Neural progenitor cell (in vitro differentiated cells): ENCODE data around the gene OGN.

Experiments used
- EZH2 ChIP-seq: fragments of 200-600 bp; sonication (generic); IDR thresholded peaks from 2 replicates; pipeline ENCODE4 v1.6.1; 2017; ENCODE audit warnings: antibody characterized with exemption, mild to moderate bottlenecking, moderate library complexity
- EZH2phosphoT487 ChIP-seq: fragments of 200-600 bp; sonication (generic); IDR thresholded peaks from 2 replicates; pipeline ENCODE4 v1.6.1; 2017; ENCODE audit warnings: antibody characterized with exemption
- TF ChIP-seq, protein P1 (sequence below): fragments of 200-600 bp; sonication (generic); IDR thresholded peaks from 2 replicates; pipeline ENCODE4 v1.5.1; 2017; ENCODE audit warnings: antibody characterized with exemption, mild to moderate bottlenecking

DNA sequence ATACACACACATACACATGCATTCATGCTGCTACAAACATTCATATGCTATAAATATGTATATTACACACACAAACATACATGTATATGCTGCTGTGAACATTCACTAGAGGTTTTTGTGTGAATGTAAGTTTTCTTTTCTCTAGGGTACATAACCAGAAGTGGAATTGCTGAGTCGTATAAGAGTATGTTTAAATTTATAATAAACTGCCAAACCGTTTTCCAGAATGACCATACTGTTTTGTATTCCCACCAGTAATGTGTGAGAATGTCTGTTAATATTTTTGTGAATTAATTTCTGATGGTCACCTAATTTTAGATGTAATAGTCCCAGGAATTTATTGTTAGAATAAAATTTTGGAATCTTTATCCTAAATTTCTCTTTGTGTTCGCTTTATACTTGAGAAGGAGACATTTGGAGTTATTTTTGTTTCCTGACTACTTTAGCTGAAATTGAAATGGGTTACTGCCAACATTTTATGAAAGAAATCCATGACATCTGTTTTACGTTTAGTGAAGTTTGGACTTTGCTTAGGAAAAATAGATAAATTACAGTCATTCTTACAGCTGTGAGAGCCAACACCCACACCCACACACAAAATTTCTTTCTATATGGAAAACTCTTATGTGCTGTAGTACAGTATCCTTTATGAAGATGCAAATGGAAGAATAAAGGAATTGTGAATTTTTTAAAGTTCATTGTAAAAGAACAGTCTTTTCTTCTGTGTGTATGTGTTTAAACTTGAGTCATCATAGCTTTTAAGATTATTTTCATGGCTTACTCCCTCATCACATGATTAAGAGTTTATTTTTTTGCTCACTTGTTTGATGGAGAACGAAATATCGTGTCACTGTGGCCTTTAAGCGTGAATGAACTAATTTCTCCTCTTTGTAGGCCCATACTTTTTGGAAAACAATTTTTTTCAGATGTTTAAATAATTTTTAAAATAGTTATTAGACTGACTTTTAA lies 54.3 kb downstream of the OGN start:
- TF ChIP-seq, protein P1, sequence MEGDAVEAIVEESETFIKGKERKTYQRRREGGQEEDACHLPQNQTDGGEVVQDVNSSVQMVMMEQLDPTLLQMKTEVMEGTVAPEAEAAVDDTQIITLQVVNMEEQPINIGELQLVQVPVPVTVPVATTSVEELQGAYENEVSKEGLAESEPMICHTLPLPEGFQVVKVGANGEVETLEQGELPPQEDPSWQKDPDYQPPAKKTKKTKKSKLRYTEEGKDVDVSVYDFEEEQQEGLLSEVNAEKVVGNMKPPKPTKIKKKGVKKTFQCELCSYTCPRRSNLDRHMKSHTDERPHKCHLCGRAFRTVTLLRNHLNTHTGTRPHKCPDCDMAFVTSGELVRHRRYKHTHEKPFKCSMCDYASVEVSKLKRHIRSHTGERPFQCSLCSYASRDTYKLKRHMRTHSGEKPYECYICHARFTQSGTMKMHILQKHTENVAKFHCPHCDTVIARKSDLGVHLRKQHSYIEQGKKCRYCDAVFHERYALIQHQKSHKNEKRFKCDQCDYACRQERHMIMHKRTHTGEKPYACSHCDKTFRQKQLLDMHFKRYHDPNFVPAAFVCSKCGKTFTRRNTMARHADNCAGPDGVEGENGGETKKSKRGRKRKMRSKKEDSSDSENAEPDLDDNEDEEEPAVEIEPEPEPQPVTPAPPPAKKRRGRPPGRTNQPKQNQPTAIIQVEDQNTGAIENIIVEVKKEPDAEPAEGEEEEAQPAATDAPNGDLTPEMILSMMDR: no peak
- TF ChIP-seq EZH2 (no peak), EZH2phosphoT487 (no peak)
